Neutrophil (primary cell): ENCODE measurements around the gene CENPL.

Source experiments
- H3K27ac ChIP-seq: fragments of 200-600 bp; sonication (generic); 2 replicates; pipeline ENCODE4 v1.5.1; 2016; ENCODE audit warnings: mild to moderate bottlenecking, moderate library complexity
- H3K27me3 ChIP-seq: fragments of 200-600 bp; sonication (generic); 2 replicates; pipeline ENCODE4 v1.6.0; 2016; ENCODE audit warnings: mild to moderate bottlenecking
- H3K36me3 ChIP-seq: fragments of 200-600 bp; sonication (generic); 2 replicates; pipeline ENCODE4 v1.5.1; 2017
- H3K4me1 ChIP-seq, 2 experiments: fragments of 200-600 bp in 1 of 2; sonication (generic) in 1 of 2; 1 replicate in 1 of 2; 2 replicates in 1 of 2; pipeline versions ENCODE4 v1.5.1 to v1.6.1; 2013 to 2016; ENCODE audit warnings: low read depth in 1 of 2, low read length in 1 of 2, mild to moderate bottlenecking in 1 of 2, moderate library complexity in 1 of 2; ENCODE audit not compliant: control insufficient read depth in 1 of 2, insufficient read depth in 1 of 2
- H3K4me3 ChIP-seq, 2 experiments: fragments of 200-600 bp in 1 of 2; sonication (generic) in 1 of 2; 1 replicate in 1 of 2; 2 replicates in 1 of 2; pipeline ENCODE4 v1.5.1; 2013 to 2016; ENCODE audit warnings: low read depth in 1 of 2, low read length in 1 of 2, mild to moderate bottlenecking in 1 of 2, moderate library complexity in 1 of 2
- H3K9me3 ChIP-seq: fragments of 200-600 bp; sonication (generic); 2 replicates; pipeline ENCODE4 v1.5.1; 2016
- CTCF ChIP-seq: fragments of 200-600 bp; sonication (generic); IDR thresholded peaks from 2 replicates; pipeline ENCODE4 v1.5.1; 2016; ENCODE audit warnings: antibody characterized with exemption

Gene CENPL

DNA sequence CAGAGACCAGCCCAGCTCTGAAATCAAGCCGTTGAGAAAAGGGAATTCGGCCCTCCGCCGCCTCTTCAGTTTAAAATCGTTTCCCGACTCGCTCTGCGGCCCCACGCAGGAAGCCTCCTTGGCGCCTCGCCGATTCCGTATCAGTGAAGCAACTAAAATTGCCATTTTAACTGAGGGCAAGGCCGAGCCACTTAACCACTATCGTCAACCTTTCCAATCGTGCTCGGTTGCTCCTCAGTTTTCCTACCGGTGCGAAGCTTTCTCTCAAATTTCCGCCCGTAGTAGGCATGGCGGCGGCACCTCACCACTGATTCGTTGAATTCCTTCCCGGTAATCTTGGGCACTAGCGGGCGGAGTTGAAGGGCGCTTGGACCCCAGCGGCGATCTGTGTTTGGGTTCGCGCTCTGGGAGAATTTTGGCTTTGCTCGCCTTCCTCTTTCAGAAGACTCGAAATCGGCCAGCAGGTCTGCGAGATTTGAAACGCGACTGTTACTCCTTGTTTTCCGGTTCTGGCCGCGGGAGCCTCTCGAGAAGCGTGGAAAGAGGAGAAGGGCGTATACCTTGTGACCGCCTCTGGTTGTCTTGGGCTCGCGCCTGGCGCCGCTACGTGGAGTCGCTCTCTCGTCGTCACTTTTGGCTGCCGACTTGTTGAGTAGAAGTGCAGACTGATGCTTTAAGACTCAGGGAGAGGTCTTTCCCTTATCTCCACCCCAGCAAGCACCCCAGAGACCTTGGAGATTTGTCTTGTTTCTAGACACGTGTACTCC lies at the start of gene CENPL, which contains the start of gene DARS2:
Gene CENPL (minus strand): TSS at position 569 of the 767 bp plus-strand sequence. CDS start 13,584 bp downstream, outside the sequence.
Gene DARS2 (plus strand): TSS at position 359 of the 767 bp plus-strand sequence. CDS start 557 bp downstream, outside the sequence.
- Histone ChIP-seq H3K4me1 (peaks cover 12 to 22% of the 10 kb centered on the region in 2 experiments), H3K27ac (peak within 1 kb of the TSS; percentile 91), H3K36me3 (no peaks in the 10 kb centered on the region), H3K27me3 (no peaks in the 10 kb centered on the region), H3K9me3 (no peaks in the 10 kb centered on the region), H3K4me3 (peak within 1 kb of the TSS; percentile 77 to 88)
- TF ChIP-seq CTCF, result peak; percentile 44

- no peak overlapping the region for H3K4me3 ChIP-seq
- peaks cover 33 to 50% of the 10 kb centered on the region in 2 experiments for H3K4me1 ChIP-seq
- peak overlapping the region; percentile 95 for H3K27ac ChIP-seq
These were observed 46.8 kb upstream of the CENPL start for GRCh38 chr1:173871500-173871899.

GRCh38 chr1:173871091-173871490 lies 46.4 kb upstream of the CENPL start:
- no peaks in the 10 kb centered on the region for H3K27me3 ChIP-seq
- peaks cover 37 to 54% of the 10 kb centered on the region in 2 experiments for H3K4me1 ChIP-seq
- H3K36me3 ChIP-seq, result peaks cover 18% of the 10 kb centered on the region
- H3K4me3 ChIP-seq, result no peak overlapping the region
- H3K9me3 ChIP-seq, result no peaks in the 10 kb centered on the region
- TF ChIP-seq CTCF, result no peak
- H3K27ac ChIP-seq, result peak overlapping the region; percentile 95

More at GRCh38 chr1:173871500-173871899, 46.8 kb upstream of the CENPL start:
- no peak for TF ChIP-seq CTCF
- no peaks in the 10 kb centered on the region for H3K9me3 ChIP-seq
- H3K36me3 ChIP-seq, result peaks cover 22% of the 10 kb centered on the region
- H3K27me3 ChIP-seq, result no peaks in the 10 kb centered on the region

- no peaks in the 10 kb centered on the region for H3K9me3 ChIP-seq
- H3K4me1 ChIP-seq, result peaks cover 42 to 60% of the 10 kb centered on the region in 2 experiments
- H3K36me3 ChIP-seq, result peaks cover 17% of the 10 kb centered on the region
- no peaks in the 10 kb centered on the region for H3K27me3 ChIP-seq
- no peak overlapping the region for H3K4me3 ChIP-seq
- TF ChIP-seq CTCF, result no peak
- H3K27ac ChIP-seq, result peak overlapping the region; percentile 95
These were observed 45.8 kb upstream of the CENPL start for GRCh38 chr1:173870252-173871075.

DNA sequence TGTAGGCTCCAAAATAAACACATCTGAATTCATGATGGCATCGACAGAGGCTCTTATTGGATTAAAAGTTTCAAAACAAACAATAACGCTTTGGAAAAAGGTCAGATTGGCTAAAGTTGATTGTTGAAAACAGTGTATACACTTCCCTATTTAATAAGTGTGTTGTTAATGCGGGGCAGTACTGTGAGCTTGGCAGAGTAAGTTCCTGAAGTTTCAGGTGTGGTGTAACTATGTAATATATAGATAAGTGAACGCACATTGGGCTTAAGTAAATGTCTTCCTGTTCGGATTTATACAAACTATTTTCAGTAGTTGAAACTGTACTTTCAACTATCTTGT lies 44.3 kb upstream of the CENPL start:
- no peaks in the 10 kb centered on the region for H3K27me3 ChIP-seq
- TF ChIP-seq CTCF, result no peak
- no peaks in the 10 kb centered on the region for H3K9me3 ChIP-seq
- peak overlapping the region; percentile 76 to 89 for H3K4me3 ChIP-seq
- H3K36me3 ChIP-seq, result peaks cover 23% of the 10 kb centered on the region
- peak overlapping the region; percentile 95 for H3K27ac ChIP-seq
- peaks cover 42 to 66% of the 10 kb centered on the region in 2 experiments for H3K4me1 ChIP-seq
